Ovary (tissue), 9 donors: ENCODE data around the gene LMTK2. TPM values are rescaled to one million over a fixed set of nuclear protein-coding genes. Genes with fewer than 3 reads are reported as not detected.

Experiments
- DNase-seq, 5 donors: peaks; one replicate each; pipeline ENCODE4 v3.0.0-alpha.2; 2019 to 2020
- H3K27ac ChIP-seq, 2 donors: fragments of 200-600 bp; one replicate each; pipeline versions ENCODE4 v1.5.1 to v1.8.0; 2019 to 2022
- H3K27me3 ChIP-seq: fragments of 200-600 bp; one replicate; pipeline ENCODE4 v1.8.0; 2022
- H3K36me3 ChIP-seq: fragments of 200-600 bp; sonication (generic); one replicate; pipeline ENCODE4 v1.5.1; 2019
- H3K4me1 ChIP-seq: one replicate; pipeline ENCODE4 v1.8.1; 2013; ENCODE audit warnings: mild to moderate bottlenecking, moderate library complexity; ENCODE audit not compliant: insufficient read depth
- H3K4me3 ChIP-seq: fragments of 200-600 bp; sonication (generic); one replicate; pipeline ENCODE4 v1.5.1; 2017
- H3K9me3 ChIP-seq, 2 donors: fragments of 200-600 bp in 1 of 2; sonication (generic) in 1 of 2; one replicate each; pipeline versions ENCODE4 v1.5.1 to v1.8.1; 2013 to 2019; ENCODE audit warnings: mild to moderate bottlenecking in 1 of 2, moderate library complexity in 1 of 2
- CTCF ChIP-seq, 3 donors: fragments of 450-650 bp in 2 of 3; fragments of 200-600 bp in 1 of 3; IDR thresholded peaks; one replicate each; pipeline versions ENCODE4 v1.5.1 to v1.8.0; 2016 to 2022; ENCODE audit warnings: antibody characterized with exemption in 3 of 3, mild to moderate bottlenecking in 1 of 3
- EP300 ChIP-seq: sonication (generic); formaldehyde crosslinking; IDR thresholded peaks from one replicate; pipeline ENCODE4 v1.6.1; 2017; ENCODE audit warnings: antibody characterized with exemption
- POLR2A ChIP-seq: fragments of 450-650 bp; IDR thresholded peaks from one replicate; pipeline ENCODE4 v1.6.1; 2017; ENCODE audit warnings: antibody characterized with exemption, mild to moderate bottlenecking, moderate library complexity
- WGBS, 3 donors: extraction: QIAGEN DNeasy Blood & Tissue Kit in 1 of 3; methylation state at CpG; one replicate each; pipeline versions ENCODE4 v1.1.5 to v1.1.7; 2013 to 2017; 5-methylcytosine and 5-hydroxymethylcytosine counted together
- intact Hi-C, 4 donors: fragments of 100-400 bp; cut with DNase I; formaldehyde crosslinking; loops; one replicate each; pipeline versions ENCODE4 v1.11.0 to v1.15.1; 2022 to 2023
- polyA plus RNA-seq, 2 donors: library from polyadenylated mRNA; stranded (reverse); fragments of 200-250 nt in 1 of 2; fragments of 350-450 nt in 1 of 2; fragmentation: Illumina TruSeq in 1 of 2; extraction: RNeasy Lipid Tissue Mini Kit (QIAGEN cat#74804) in 1 of 2; gene quantifications; one replicate each; pipeline ENCODE4 v1.2.3, GENCODE V29; 2013 to 2014
- total RNA-seq, 7 donors: library from RNA; depleted of rRNA in 2 of 7; stranded (reverse); fragments of >200 nt in 2 of 7; fragmentation: NEBNext Ultra II Directional in 3 of 7; extraction: Animal tissue kit (Norgen Biotek cat#: 25700) in 3 of 7; gene quantifications; one replicate each; pipeline versions ENCODE4 v1.1.0 to v1.2.4, GENCODE V29; 2016 to 2023
- donor health status: DM: no; HTN: no; CAD: no; lungs with moderate emphysema.
- donor health status: DM: no; HTN: no; CAD: no.
- donor health status: Bipolar disorder and iron deficiency.
- donor health status: DM: yes; HTN: yes; CAD: no.
- donor health status: DM: no; HTN: no; CAD: no.
- donor health status: DM: yes; HTN: yes; CAD: no.

Gene LMTK2
- total and polyA plus RNA-seq, 9 donors, result 4.4 to 17.1 (median 12.8) TPM

GRCh38 chr7:98211676-98212531, 105.2 kb downstream of the LMTK2 start:
- Histone ChIP-seq H3K36me3 (no peaks in the 10 kb centered on the region), H3K4me3 (no peak overlapping the region), H3K27me3 (no peaks in the 10 kb centered on the region), H3K4me1 (no peaks in the 10 kb centered on the region), H3K9me3 (no peaks in the 10 kb centered on the region), H3K27ac (no peak overlapping the region)
- intact Hi-C loops, result no loop called here
- TF ChIP-seq POLR2A (no peak), EP300 (no peak), CTCF (IDR thresholded peaks at IDR 0.05) (no peak)
- WGBS, 3 donors, result 74 to 77% (median 75%) methylated on average over 46 to 49 of the region's 49 CpGs
- DNase-seq, result peak in 4 of 5 donors; percentile 14 to 40 (median 26)

DNA sequence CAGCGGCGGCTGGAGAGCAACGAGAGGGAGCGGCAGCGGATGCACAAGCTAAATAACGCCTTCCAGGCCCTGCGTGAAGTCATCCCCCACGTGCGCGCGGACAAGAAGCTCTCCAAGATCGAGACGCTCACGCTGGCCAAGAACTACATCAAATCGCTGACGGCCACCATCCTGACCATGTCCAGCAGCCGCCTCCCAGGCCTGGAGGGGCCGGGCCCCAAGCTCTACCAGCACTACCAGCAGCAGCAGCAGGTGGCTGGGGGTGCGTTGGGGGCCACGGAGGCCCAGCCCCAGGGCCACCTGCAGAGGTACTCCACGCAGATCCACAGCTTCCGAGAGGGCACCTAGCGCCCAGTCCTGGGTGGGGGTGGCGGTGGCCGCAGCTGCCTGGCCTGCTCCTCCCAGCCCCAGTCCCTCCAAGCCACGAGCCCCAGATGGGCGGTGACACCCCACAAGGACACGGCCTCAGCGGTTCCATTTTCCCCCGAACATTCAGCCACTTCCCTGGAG, 105.9 kb downstream of the LMTK2 start:
- intact Hi-C loops, result no loop called here
- no peaks in the 10 kb centered on the region for H3K9me3 ChIP-seq
- WGBS, 3 donors, result 86 to 89% (median 88%) methylated on average over 25 to 30 of the region's 30 CpGs
- peak in 2 of 5 donors; percentile 14 to 34 for DNase-seq
- H3K36me3 ChIP-seq, result no peaks in the 10 kb centered on the region
- no peaks in the 10 kb centered on the region for H3K4me1 ChIP-seq
- H3K27me3 ChIP-seq, result no peaks in the 10 kb centered on the region
- H3K4me3 ChIP-seq, result no peak overlapping the region
- no peak overlapping the region for H3K27ac ChIP-seq
- no peak for TF ChIP-seq POLR2A
- no peak for TF ChIP-seq EP300
- TF ChIP-seq CTCF (IDR thresholded peaks at IDR 0.05), result no peak

DNA sequence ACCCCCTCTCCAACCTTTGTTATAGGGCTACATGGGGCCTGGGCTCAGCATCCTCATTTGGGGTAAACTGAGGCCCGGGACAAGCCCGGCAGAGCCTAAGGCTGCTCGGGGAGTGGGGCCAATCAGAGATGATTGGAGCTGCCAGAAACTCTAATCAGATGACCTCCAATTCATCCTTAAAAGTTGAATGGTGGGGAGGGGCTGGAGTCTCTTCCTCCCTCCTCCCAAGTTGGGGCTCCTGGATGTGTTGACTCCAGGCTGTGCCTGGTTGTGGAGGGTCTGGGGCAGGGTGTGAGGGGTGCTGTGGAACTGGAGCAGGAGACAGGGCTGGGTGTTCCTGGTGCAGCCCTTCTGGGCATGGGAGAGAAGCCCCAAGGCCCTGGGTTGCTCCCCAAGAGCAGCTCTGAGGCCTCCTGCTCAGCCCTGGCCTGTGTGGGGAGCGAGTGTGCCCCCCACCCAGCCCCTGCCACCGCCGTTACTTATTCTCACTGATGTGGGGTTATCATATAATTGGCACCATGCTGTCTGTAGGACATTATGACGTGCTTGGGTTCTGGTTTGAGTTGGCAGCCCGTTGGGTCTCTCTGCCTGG, 106.7 kb downstream of the LMTK2 start:
- peak in 1 of 5 donors; percentile 19 for DNase-seq

More for the DNA sequence above, 106.7 kb downstream of the LMTK2 start:
- no peak overlapping the region for H3K4me3 ChIP-seq
- 83 to 86% (median 85%) methylated on average over 8 of the region's 8 CpGs for WGBS, 3 donors
- H3K27ac ChIP-seq, result no peak overlapping the region
- no peaks in the 10 kb centered on the region for H3K9me3 ChIP-seq
- no peaks in the 10 kb centered on the region for H3K4me1 ChIP-seq
- no peaks in the 10 kb centered on the region for H3K27me3 ChIP-seq
- TF ChIP-seq POLR2A (no peak), EP300 (no peak), CTCF (IDR thresholded peaks at IDR 0.05) (no peak)
- H3K36me3 ChIP-seq, result no peaks in the 10 kb centered on the region
- intact Hi-C loops, result no loop called here
